Measurements from ENCODE around the gene RAP1A. TPM values are rescaled to one million over a fixed set of nuclear protein-coding genes. Genes with fewer than 3 reads are reported as not detected.
"Not testable (repeated sequence)": the region's sequence is repeated elsewhere in the genome, so short reads cannot be mapped to it uniquely, and the experiment has no call there.

Gene RAP1A
- total RNA-seq, 1 donor = 17.0 TPM

DNA sequence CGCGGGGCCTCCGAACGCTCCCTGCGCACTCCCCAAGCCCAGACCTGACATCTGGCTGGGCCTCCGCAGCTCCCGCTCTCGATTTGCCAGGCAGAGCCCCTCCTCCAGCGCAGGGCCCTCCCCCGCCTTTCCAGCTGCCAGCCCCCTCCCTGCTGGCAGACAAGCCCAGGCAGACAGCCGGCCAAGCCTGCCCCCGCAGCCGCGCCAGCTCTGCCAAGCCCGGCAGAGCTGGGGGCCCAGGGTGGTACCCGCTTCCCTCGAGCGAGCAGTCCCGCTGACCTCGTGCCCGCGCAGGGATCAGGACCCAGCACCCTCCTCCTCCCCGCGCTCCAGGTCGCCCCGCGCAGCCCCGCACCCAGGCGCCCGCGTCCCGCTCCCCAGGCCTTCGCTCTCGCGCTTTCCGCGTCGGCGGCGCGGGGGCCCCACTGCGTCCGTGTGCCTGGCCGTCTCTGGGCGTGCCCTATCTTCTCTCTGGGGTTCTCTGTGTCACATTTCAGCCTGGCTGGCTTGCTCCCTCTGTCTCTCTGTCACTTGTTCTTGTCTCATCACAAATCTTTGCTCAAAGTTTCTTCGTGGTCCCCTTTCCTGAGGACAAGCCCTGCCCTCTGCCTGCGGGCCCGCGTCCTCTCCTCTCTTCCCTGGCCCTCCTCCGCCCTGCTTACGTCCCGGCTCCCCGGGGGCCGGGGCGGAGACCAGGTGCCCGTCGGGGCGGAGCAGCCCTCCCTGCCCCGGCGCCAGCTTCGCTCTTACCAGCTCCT, 119.0 kb downstream of the RAP1A start:
- Histone ChIP-seq H3K79me2 (ENCODE audit: insufficient read depth, low read length) (peaks cover 17% of the 10 kb centered on the region), H3K9me3 (ENCODE audit: low read depth, low read length) (no peaks in the 10 kb centered on the region), H3K4me3 (ENCODE audit: insufficient read depth, low read length) (peak overlapping the region; percentile 81), H3K27ac (ENCODE audit: low read depth, low read length) (peak overlapping the region; percentile 86), H3K4me1 (ENCODE audit: insufficient read depth, low read length) (peaks cover 67% of the 10 kb centered on the region), H4K20me1 (ENCODE audit: insufficient read depth, low read length) (no peaks in the 10 kb centered on the region), H3K4me2 (ENCODE audit: insufficient read depth, low read length) (peak overlapping the region; percentile 95), H3K27me3 (ENCODE audit: insufficient read depth, low read length) (no peaks in the 10 kb centered on the region), H3K36me3 (ENCODE audit: insufficient read depth, low read length) (no peaks in the 10 kb centered on the region), H2AFZ (ENCODE audit: low read length) (peak overlapping the region; percentile 64)
- peak; percentile 87 for DNase-seq (ENCODE audit: insufficient read length, low spot score, missing footprints)
- TF ChIP-seq, protein P1, sequence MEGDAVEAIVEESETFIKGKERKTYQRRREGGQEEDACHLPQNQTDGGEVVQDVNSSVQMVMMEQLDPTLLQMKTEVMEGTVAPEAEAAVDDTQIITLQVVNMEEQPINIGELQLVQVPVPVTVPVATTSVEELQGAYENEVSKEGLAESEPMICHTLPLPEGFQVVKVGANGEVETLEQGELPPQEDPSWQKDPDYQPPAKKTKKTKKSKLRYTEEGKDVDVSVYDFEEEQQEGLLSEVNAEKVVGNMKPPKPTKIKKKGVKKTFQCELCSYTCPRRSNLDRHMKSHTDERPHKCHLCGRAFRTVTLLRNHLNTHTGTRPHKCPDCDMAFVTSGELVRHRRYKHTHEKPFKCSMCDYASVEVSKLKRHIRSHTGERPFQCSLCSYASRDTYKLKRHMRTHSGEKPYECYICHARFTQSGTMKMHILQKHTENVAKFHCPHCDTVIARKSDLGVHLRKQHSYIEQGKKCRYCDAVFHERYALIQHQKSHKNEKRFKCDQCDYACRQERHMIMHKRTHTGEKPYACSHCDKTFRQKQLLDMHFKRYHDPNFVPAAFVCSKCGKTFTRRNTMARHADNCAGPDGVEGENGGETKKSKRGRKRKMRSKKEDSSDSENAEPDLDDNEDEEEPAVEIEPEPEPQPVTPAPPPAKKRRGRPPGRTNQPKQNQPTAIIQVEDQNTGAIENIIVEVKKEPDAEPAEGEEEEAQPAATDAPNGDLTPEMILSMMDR (IDR thresholded peaks at IDR 0.05; ENCODE audit: extremely low read depth, low read depth, low read length) = no peak

DNA sequence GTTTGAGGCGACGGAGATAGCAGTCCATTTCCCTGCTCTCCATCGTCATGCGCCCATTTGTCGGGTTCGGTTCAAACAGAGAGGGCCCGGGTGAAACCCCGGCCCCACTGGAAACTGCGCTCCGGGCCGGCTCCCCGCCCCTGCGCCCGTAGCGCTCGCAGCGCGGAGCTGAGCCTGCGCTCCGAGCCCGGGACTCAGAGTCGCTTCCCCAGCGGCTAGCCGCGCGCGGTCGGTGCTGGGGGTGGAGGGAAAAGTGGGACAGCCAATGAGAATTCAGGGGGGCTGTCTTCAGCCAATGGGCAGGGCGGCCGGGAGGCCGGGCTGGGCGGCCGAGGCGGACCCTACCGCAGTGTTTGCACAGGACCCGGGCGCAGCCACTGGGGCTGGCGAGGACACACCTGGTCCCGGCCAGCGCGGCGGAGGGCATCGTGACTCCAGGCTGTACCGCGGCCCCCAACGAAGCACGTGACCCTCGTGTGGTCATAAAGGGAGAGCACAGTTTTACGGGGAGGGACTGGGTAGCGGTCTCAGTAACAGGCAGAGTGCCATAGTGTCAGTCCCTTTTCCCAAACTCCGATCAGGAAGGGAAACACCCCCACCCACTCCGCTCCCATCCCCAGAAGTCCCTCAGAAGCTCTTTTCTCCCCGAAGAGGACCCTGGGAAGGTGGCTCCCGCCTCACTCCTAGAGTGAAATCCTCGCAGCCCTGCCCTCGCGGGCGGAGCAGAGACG, 119.8 kb downstream of the RAP1A start, which contains the start of gene INKA2:
Gene INKA2 (minus strand): TSS at position 202 of the 731 bp plus-strand sequence. CDS start 153 bp downstream, at position 49.
- Histone ChIP-seq H3K79me2 (ENCODE audit: insufficient read depth, low read length) (peaks cover 17% of the 10 kb centered on the region), H4K20me1 (ENCODE audit: insufficient read depth, low read length) (no peaks in the 10 kb centered on the region), H3K4me1 (ENCODE audit: insufficient read depth, low read length) (peaks cover 67% of the 10 kb centered on the region), H3K9me3 (ENCODE audit: low read depth, low read length) (no peaks in the 10 kb centered on the region), H3K4me2 (ENCODE audit: insufficient read depth, low read length) (peak within 1 kb of the TSS; percentile 95), H3K36me3 (ENCODE audit: insufficient read depth, low read length) (no peaks in the 10 kb centered on the region), H3K27me3 (ENCODE audit: insufficient read depth, low read length) (no peaks in the 10 kb centered on the region), H3K4me3 (ENCODE audit: insufficient read depth, low read length) (peak within 1 kb of the TSS; percentile 81), H2AFZ (ENCODE audit: low read length) (peak within 1 kb of the TSS; percentile 85), H3K27ac (ENCODE audit: low read depth, low read length) (peak within 1 kb of the TSS; percentile 86)
- TF ChIP-seq, protein P1 (IDR thresholded peaks at IDR 0.05; ENCODE audit: extremely low read depth, low read depth, low read length) = no peak
- peak; percentile 97 for DNase-seq (ENCODE audit: insufficient read length, low spot score, missing footprints)

DNA sequence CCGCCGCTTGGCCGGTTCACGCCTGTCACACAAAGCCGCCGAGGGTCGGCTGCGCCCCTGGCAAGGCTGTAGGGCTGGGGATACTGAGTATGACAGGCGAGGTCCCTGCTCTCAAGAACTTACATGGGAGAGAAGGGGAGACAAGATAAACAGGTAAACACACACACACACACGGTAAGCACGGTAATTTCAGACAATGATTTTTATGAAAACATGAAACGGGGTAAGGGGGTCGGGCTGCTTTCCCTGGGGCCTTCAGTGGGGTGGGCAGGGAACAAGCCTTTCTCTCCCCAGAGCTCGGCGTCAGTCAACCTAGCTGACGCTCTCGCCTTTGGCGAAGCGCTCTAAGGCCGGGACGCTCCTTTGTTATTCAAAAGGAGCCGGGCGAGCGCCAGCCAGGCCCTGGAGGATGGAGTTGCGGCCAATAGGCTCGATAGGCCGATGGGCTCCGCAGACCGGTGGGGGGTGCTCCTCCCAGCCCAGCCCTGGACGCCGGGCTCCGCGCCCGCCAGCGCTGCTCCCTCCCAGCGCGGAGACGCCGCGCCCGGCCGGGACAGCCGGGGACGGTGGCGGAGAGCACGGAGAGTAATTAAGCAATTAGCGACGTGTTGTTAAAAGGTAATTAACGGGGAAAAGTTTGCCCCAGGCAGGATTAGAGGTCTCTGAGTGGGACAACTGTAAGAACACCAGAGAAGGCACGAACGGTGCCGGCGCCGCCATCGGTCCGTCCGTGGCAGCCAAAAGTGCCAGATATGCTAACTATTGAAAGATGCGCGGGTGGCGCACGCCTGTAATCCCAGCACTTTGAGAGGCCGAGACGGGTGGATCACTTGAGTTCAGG, 120.6 kb downstream of the RAP1A start:
- Histone ChIP-seq H3K27me3 (ENCODE audit: insufficient read depth, low read length) (no peaks in the 10 kb centered on the region), H3K9me3 (ENCODE audit: low read depth, low read length) (no peaks in the 10 kb centered on the region), H3K4me2 (ENCODE audit: insufficient read depth, low read length) (peak overlapping the region; percentile 95), H4K20me1 (ENCODE audit: insufficient read depth, low read length) (no peaks in the 10 kb centered on the region), H3K79me2 (ENCODE audit: insufficient read depth, low read length) (peaks cover 14% of the 10 kb centered on the region), H3K27ac (ENCODE audit: low read depth, low read length) (peak overlapping the region; percentile 86), H3K4me1 (ENCODE audit: insufficient read depth, low read length) (peaks cover 61% of the 10 kb centered on the region), H3K36me3 (ENCODE audit: insufficient read depth, low read length) (no peaks in the 10 kb centered on the region), H2AFZ (ENCODE audit: low read length) (peak overlapping the region; percentile 85), H3K4me3 (ENCODE audit: insufficient read depth, low read length) (peak overlapping the region; percentile 81)
- TF ChIP-seq, protein P1 (IDR thresholded peaks at IDR 0.05; ENCODE audit: extremely low read depth, low read depth, low read length) = no peak
- DNase-seq (ENCODE audit: insufficient read length, low spot score, missing footprints) = peak; percentile 92

DNA sequence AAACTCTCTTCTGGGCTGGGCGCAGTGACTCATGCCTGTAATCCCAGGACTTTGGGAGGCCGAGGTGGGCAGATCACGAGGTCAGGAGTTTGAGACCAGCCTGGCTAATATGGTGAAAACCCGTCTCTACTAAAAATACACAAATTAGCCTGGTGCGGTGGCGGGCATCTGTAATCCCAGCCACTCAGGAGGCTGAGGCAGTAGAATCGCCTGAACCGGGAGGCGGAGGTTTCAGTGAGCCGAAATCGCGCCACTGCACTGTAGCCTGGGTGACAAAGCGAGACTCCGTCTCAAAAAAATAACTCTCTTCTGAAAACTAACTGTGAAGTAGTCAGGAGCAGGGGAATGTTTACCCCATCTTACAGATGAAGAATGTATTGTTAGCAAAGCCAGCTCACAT, 122.7 kb downstream of the RAP1A start:
- H3K4me1 ChIP-seq (ENCODE audit: insufficient read depth, low read length) = peaks cover 55% of the 10 kb centered on the region

More for the DNA sequence above, 122.7 kb downstream of the RAP1A start:
- DNase-seq (ENCODE audit: insufficient read length, low spot score, missing footprints); H3K9me3 ChIP-seq (ENCODE audit: low read depth, low read length); H3K36me3 ChIP-seq (ENCODE audit: insufficient read depth, low read length); H3K4me3 ChIP-seq (ENCODE audit: insufficient read depth, low read length); H4K20me1 ChIP-seq (ENCODE audit: insufficient read depth, low read length); H3K79me2 ChIP-seq (ENCODE audit: insufficient read depth, low read length); H3K27me3 ChIP-seq (ENCODE audit: insufficient read depth, low read length); H2AFZ ChIP-seq (ENCODE audit: low read length): not testable (repeated sequence)
- Histone ChIP-seq H3K4me2 (ENCODE audit: insufficient read depth, low read length) (peak overlapping the region; percentile 35), H3K27ac (ENCODE audit: low read depth, low read length) (peak overlapping the region; percentile 84)

All from osteoblast (primary cell).